Muscle layer of duodenum (tissue), 2 donors: ENCODE data around the gene ZNF502.

ENCODE experiments used
- H3K27ac ChIP-seq: one replicate; pipeline ENCODE4 v1.7.0; 2013; ENCODE audit warnings: mild to moderate bottlenecking, low read length
- H3K27me3 ChIP-seq: one replicate; pipeline ENCODE4 v1.7.0; 2013; ENCODE audit warnings: low read depth, mild to moderate bottlenecking, control low read depth, low read length
- H3K36me3 ChIP-seq, 2 donors: one replicate each; pipeline ENCODE4 v1.7.0; 2013; ENCODE audit warnings: low read length in 2 of 2, control low read depth in 1 of 2, mild to moderate bottlenecking in 1 of 2; ENCODE audit not compliant: insufficient read depth in 2 of 2, control insufficient read depth in 1 of 2
- H3K4me1 ChIP-seq, 2 donors: one replicate each; pipeline ENCODE4 v1.7.0; 2013; ENCODE audit warnings: low read length in 2 of 2, mild to moderate bottlenecking in 2 of 2, control low read depth in 1 of 2, moderate library complexity in 1 of 2; ENCODE audit not compliant: insufficient read depth in 2 of 2, control insufficient read depth in 1 of 2
- H3K4me3 ChIP-seq, 2 donors: one replicate each; pipeline ENCODE4 v1.7.0; 2013; ENCODE audit warnings: low read length in 2 of 2, low read depth in 1 of 2, mild to moderate bottlenecking in 1 of 2
- H3K9me3 ChIP-seq, 2 donors: one replicate each; pipeline ENCODE4 v1.7.0; 2013; ENCODE audit warnings: low read length in 2 of 2, control low read depth in 1 of 2, mild to moderate bottlenecking in 1 of 2; ENCODE audit not compliant: control insufficient read depth in 1 of 2
- donor health status: healthy.

Gene ZNF502

DNA sequence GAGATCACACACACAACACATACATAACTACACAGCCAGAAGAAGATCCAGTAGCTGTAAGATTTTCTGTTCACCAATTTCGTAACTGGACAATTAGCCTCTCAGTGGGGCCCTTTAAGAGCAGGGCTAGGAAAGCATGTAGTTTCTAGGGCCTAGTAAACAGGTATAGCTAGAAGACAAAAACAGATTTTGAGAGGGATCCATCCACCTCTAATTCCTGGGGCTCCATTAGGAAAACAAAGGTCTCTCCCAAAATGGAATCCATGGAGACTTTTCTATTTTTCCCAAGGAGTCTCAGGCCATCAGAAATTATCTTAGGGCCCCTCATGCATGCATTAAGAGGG lies 59.6 kb downstream of the ZNF502 start:
- Histone ChIP-seq H3K27me3 (no peaks in the 10 kb centered on the region), H3K9me3 (peaks cover 4 to 9% of the 10 kb centered on the region in 2 donors), H3K4me3 (no peak overlapping the region), H3K27ac (no peak overlapping the region), H3K4me1 (no peaks in the 10 kb centered on the region), H3K36me3 (no peaks in the 10 kb centered on the region)
